ENCODE measurements around the gene KANSL1L.

DNA sequence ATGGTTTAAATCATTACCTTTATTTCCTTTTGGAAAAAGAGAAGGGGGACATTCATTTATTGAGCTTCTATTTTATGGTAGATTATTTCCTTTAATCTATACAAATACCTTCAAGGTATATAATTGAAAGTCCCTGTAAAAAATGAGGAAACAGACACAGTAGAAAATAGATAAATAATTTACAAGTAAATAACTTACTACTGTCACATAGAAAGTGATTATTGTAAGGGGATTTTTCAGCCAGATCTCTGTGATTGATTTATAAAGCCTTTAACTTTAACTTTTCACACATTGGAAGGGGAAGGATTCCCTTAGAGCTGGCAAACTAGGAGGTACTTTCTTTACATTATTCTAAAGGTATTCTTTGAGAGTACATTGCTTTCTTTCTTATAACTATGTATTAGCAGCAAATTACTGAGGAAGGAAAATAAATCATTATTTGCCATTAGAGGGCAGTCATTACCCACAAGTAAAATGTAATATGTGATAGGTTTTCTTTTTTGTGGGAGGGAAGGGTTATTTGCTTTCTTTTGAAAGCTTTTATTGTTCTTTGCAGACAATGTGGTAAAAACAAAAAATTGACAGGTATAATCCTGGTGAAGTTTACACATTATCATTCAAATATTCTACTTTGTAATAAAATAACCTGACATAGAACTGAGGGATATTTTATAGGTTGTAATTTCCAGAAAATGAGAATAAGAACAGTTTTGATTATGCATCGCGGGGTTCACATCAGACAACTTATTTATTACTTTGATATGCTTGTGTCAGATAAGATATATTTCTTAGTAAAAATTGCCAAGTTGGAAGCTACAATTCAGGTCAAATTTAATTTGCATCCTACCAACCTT is 193.6 kb downstream of the KANSL1L start:
- TF ChIP-seq RAD21 (IDR thresholded peaks at IDR 0.05; ENCODE audit: low read depth) (peak; percentile 69), EP300 (IDR thresholded peaks at IDR 0.05; ENCODE audit: borderline replicate concordance) (no peak), EGR1 (IDR thresholded peaks at IDR 0.05) (no peak), YY1 (IDR thresholded peaks at IDR 0.05; ENCODE audit: low read depth) (no peak), ZBTB7A (IDR thresholded peaks at IDR 0.05; ENCODE audit: low read depth) (no peak), NFIC (IDR thresholded peaks at IDR 0.05) (no peak), TAF1 (IDR thresholded peaks at IDR 0.05; ENCODE audit: low read depth) (no peak), FOXM1 (IDR thresholded peaks at IDR 0.05; ENCODE audit: borderline replicate concordance, low read depth) (no peak), CEBPB (IDR thresholded peaks at IDR 0.05) (no peak), TCF12 (IDR thresholded peaks at IDR 0.05; ENCODE audit: low read depth) (no peak)
- TF ChIP-seq, protein P1, sequence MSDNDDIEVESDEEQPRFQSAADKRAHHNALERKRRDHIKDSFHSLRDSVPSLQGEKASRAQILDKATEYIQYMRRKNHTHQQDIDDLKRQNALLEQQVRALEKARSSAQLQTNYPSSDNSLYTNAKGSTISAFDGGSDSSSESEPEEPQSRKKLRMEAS (IDR thresholded peaks at IDR 0.05): no peak
- TF ChIP-seq, protein P2, sequence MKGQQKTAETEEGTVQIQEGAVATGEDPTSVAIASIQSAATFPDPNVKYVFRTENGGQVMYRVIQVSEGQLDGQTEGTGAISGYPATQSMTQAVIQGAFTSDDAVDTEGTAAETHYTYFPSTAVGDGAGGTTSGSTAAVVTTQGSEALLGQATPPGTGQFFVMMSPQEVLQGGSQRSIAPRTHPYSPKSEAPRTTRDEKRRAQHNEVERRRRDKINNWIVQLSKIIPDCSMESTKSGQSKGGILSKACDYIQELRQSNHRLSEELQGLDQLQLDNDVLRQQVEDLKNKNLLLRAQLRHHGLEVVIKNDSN (IDR thresholded peaks at IDR 0.05): no peak
- TF ChIP-seq, protein P3, sequence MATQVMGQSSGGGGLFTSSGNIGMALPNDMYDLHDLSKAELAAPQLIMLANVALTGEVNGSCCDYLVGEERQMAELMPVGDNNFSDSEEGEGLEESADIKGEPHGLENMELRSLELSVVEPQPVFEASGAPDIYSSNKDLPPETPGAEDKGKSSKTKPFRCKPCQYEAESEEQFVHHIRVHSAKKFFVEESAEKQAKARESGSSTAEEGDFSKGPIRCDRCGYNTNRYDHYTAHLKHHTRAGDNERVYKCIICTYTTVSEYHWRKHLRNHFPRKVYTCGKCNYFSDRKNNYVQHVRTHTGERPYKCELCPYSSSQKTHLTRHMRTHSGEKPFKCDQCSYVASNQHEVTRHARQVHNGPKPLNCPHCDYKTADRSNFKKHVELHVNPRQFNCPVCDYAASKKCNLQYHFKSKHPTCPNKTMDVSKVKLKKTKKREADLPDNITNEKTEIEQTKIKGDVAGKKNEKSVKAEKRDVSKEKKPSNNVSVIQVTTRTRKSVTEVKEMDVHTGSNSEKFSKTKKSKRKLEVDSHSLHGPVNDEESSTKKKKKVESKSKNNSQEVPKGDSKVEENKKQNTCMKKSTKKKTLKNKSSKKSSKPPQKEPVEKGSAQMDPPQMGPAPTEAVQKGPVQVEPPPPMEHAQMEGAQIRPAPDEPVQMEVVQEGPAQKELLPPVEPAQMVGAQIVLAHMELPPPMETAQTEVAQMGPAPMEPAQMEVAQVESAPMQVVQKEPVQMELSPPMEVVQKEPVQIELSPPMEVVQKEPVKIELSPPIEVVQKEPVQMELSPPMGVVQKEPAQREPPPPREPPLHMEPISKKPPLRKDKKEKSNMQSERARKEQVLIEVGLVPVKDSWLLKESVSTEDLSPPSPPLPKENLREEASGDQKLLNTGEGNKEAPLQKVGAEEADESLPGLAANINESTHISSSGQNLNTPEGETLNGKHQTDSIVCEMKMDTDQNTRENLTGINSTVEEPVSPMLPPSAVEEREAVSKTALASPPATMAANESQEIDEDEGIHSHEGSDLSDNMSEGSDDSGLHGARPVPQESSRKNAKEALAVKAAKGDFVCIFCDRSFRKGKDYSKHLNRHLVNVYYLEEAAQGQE (IDR thresholded peaks at IDR 0.05; ENCODE audit: low read depth): no peak
